ENCODE data around the gene AKAP9.

DNA sequence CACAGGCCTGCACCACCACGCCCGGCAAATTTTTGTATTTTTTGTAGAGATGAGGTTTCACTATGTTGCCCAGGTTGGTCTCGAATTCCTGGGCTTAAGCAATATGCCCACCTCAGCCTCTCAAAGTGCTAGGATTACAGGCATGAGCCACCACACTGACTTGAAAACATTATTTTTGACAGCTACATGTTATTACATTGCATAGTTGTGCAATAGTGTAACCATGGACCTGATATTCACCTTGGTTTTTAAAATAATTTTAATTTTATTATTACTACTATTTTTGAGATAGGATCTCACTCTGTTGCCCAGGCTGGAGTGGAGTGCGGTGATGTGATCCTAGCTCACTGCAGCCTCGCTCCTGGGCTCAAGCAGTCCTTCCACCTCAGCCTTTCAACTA lies 18.4 kb downstream of the AKAP9 start:
- TF ChIP-seq, protein P1, sequence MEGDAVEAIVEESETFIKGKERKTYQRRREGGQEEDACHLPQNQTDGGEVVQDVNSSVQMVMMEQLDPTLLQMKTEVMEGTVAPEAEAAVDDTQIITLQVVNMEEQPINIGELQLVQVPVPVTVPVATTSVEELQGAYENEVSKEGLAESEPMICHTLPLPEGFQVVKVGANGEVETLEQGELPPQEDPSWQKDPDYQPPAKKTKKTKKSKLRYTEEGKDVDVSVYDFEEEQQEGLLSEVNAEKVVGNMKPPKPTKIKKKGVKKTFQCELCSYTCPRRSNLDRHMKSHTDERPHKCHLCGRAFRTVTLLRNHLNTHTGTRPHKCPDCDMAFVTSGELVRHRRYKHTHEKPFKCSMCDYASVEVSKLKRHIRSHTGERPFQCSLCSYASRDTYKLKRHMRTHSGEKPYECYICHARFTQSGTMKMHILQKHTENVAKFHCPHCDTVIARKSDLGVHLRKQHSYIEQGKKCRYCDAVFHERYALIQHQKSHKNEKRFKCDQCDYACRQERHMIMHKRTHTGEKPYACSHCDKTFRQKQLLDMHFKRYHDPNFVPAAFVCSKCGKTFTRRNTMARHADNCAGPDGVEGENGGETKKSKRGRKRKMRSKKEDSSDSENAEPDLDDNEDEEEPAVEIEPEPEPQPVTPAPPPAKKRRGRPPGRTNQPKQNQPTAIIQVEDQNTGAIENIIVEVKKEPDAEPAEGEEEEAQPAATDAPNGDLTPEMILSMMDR (IDR thresholded peaks at IDR 0.05; ENCODE audit: low read depth, low read length, poor library complexity, severe bottlenecking), result no peak
- TF ChIP-seq EZH2phosphoT487 (IDR thresholded peaks at IDR 0.05; ENCODE audit: borderline replicate concordance, low read length), result no peak
